K562 (cell line): ENCODE data around the gene ZNF554. TPM values are rescaled to one million over a fixed set of nuclear protein-coding genes. Genes with fewer than 3 reads are reported as not detected.
A peak's percentile ranks its signal among the peaks of the same experiment; 100 is the strongest.

Experiments
- ATAC-seq: fragments of 200-7000 bp; cut with Tn5 transposase; 3 replicates; pipeline ENCODE4 v1.9.1; 2020; ENCODE audit warnings: moderate library complexity
- BruUV-seq: library from RNA; stranded (reverse); fragments of 400-500 nt; replicated peaks from 2 replicates; lab custom pipeline; 2021; lab: Mats Ljungman, UMichigan
- CTCF ChIA-PET: fragments of 300-600 bp; formaldehyde crosslinking; extraction: SDS; loops from one replicate; lab custom pipeline; 2021; ENCODE audit warnings: low intra/inter-chr PET ratio; lab: Yijun Ruan, JAX
- POLR2A ChIA-PET: fragments of 300-600, 350-650 bp; sonication (Branson Sonifier 250); formaldehyde crosslinking; extraction: SDS; loops from one replicate; lab custom pipeline; 2021; ENCODE audit warnings: antibody characterized with exemption, inconsistent platforms; lab: Yijun Ruan, JAX
- DNase-seq, 4 experiments: peaks; one replicate each; pipeline versions ENCODE4 v3.0.0 to v3.0.0-alpha.2; 2011 to 2018; ENCODE audit warnings: low spot score in 3 of 4, mixed read lengths in 3 of 4; ENCODE audit errors: extremely low read depth in 1 of 4
- FAIRE-seq: peaks from 2 replicates; lab custom pipeline; 2011; peaks lifted over from hg19 to GRCh38; lab: Jason Lieb, UNC
- H2AFZ ChIP-seq: 2 replicates; pipeline ENCODE4 v1.6.0; 2011; ENCODE audit warnings: low read depth, low read length, control low read depth, inconsistent platforms
- H3K27ac ChIP-seq: fragments of 200-600 bp; 3 replicates; pipeline ENCODE4 v1.8.0; 2011; ENCODE audit warnings: low read depth, mild to moderate bottlenecking, control low read depth, inconsistent platforms, low read length, moderate library complexity, mixed read lengths; ENCODE audit errors: extremely low read depth
- H3K27me3 ChIP-seq, 2 experiments: fragments of 300-600 bp in 1 of 2; 2 replicates in 1 of 2; 3 replicates in 1 of 2; pipeline versions ENCODE4 v1.6.0 to v1.8.0; 2011; ENCODE audit warnings: inconsistent platforms in 2 of 2, low read length in 2 of 2, mild to moderate bottlenecking in 1 of 2, mixed read lengths in 1 of 2, moderate library complexity in 1 of 2; ENCODE audit not compliant: control insufficient read depth in 2 of 2, insufficient read depth in 2 of 2
- H3K36me3 ChIP-seq: fragments of 300-600 bp; 3 replicates; pipeline ENCODE4 v1.8.0; 2011; ENCODE audit warnings: mild to moderate bottlenecking, low read length, inconsistent platforms; ENCODE audit not compliant: control insufficient read depth, insufficient read depth
- H3K4me1 ChIP-seq, 2 experiments: fragments of 200-600 bp in 1 of 2; replicated peaks in 1 of 2; 2 replicates in 1 of 2; 3 replicates in 1 of 2; pipeline versions ENCODE4 v1.5.1 to v1.8.0; 2011; ENCODE audit warnings: inconsistent platforms in 2 of 2, low read length in 2 of 2, mild to moderate bottlenecking in 1 of 2, mixed read lengths in 1 of 2, moderate library complexity in 1 of 2; ENCODE audit not compliant: control insufficient read depth in 2 of 2, insufficient read depth in 2 of 2
- H3K4me2 ChIP-seq: 2 replicates; pipeline ENCODE4 v1.6.1; 2011; ENCODE audit warnings: low read length, control low read depth, inconsistent platforms, mixed read lengths; ENCODE audit not compliant: insufficient read depth
- H3K4me3 ChIP-seq: fragments of 200-600 bp; sonication (generic), shearing (Covaris generic); 2 replicates; pipeline ENCODE4 v1.5.1; 2016; ENCODE audit warnings: control low read depth, inconsistent platforms
- H3K79me2 ChIP-seq: fragments of 200-600 bp; 3 replicates; pipeline ENCODE4 v1.8.0; 2011; ENCODE audit warnings: low read length, inconsistent platforms; ENCODE audit not compliant: control insufficient read depth, insufficient read depth
- H3K9ac ChIP-seq, 2 experiments: 2 replicates each; pipeline versions ENCODE4 v1.6.0 to v1.6.1; 2011; ENCODE audit warnings: low read depth in 2 of 2, low read length in 2 of 2, control low read depth in 1 of 2, inconsistent platforms in 1 of 2, mild to moderate bottlenecking in 1 of 2, mixed read lengths in 1 of 2; ENCODE audit not compliant: insufficient read depth in 1 of 2
- H3K9me1 ChIP-seq: one replicate; pipeline ENCODE4 v1.6.0; 2011; ENCODE audit warnings: inconsistent platforms, mild to moderate bottlenecking, low read length, moderate library complexity; ENCODE audit not compliant: control insufficient read depth, insufficient read depth
- H3K9me3 ChIP-seq: replicated peaks from 2 replicates; pipeline ENCODE4 v1.5.1; 2011; ENCODE audit warnings: low read depth, low read length, inconsistent platforms; ENCODE audit not compliant: control insufficient read depth, insufficient read depth
- H4K20me1 ChIP-seq: replicated peaks from 2 replicates; pipeline ENCODE4 v1.6.1; 2011; ENCODE audit warnings: low read length, inconsistent platforms, mixed read lengths; ENCODE audit not compliant: control insufficient read depth, insufficient read depth
- BHLHE40 ChIP-seq: IDR thresholded peaks from 2 replicates; pipeline ENCODE4 v1.6.1; 2011; ENCODE audit warnings: low read length, improper control_type of control experiment
- RBFOX2 ChIP-seq: fragments of 200-400 bp; formaldehyde crosslinking; IDR thresholded peaks from 2 replicates; pipeline ENCODE4 v1.6.1; 2017; ENCODE audit warnings: low read depth, mild to moderate bottlenecking, low read length, moderate library complexity
- SMARCE1 ChIP-seq: fragments of 450-650 bp; IDR thresholded peaks from 2 replicates; pipeline ENCODE4 v1.7.1; 2016; ENCODE audit warnings: mild to moderate bottlenecking
- WGBS: fragments of 100-300 bp; shearing (Covaris generic); methylation state at CpG from one replicate; pipeline ENCODE4 v1.1.6; 2016; ENCODE audit warnings: low coverage, mixed read lengths; ENCODE audit not compliant: insufficient coverage; ENCODE audit errors: missing lambda C conversion rate; 5-methylcytosine and 5-hydroxymethylcytosine counted together
- in situ Hi-C: fragments of 300-500 bp; cut with MboI; formaldehyde crosslinking; loops from 4 replicates; pipeline ENCODE4 v1.15.0; 2018; ENCODE audit warnings: inconsistent platforms, mixed read lengths
- intact Hi-C: fragments of 100-400 bp; cut with micrococcal nuclease; formaldehyde crosslinking; loops from 2 replicates; pipeline ENCODE4 v1.14.2; 2022
- polyA plus RNA-seq, 8 experiments: library from polyadenylated mRNA; depleted of rRNA in 4 of 8; stranded (reverse) in 5 of 8; unstranded in 3 of 8; fragments of >200 nt; fragmentation: Nextera tagmentation in 2 of 8; fragmentation: Illumina TruSeq in 1 of 8; extraction: Ambion mirVana in 2 of 8; extraction: Trizol in 1 of 8; gene quantifications; 2 replicates each; pipeline versions ENCODE4 v1.2.1 to v1.2.3, GENCODE V29; 2011 to 2014; ENCODE audit warnings: inconsistent platforms in 1 of 8, missing spikeins in 1 of 8
- total RNA-seq, 7 experiments: library from RNA; depleted of rRNA in 6 of 7; stranded (reverse); fragments of >200 nt in 6 of 7; fragmentation: Illumina TruSeq in 2 of 7; extraction: Trizol in 2 of 7; gene quantifications; 2 replicates each; pipeline versions ENCODE4 v1.2.1 to v1.2.3, GENCODE V29; 2011 to 2021; ENCODE audit warnings: low replicate concordance in 1 of 7
- TF ChIP-seq, protein P1 (sequence below): fragments of 450-650 bp; IDR thresholded peaks from 2 replicates; pipeline ENCODE4 v1.6.1; 2016

ZNF554 gene
- total and polyA plus RNA-seq, 9 of the 15 experiments (the other 6 are each of a cell fraction or from before 2014, with no cell fraction given): 0.07 to 1.8 (median 1.1) TPM

DNA sequence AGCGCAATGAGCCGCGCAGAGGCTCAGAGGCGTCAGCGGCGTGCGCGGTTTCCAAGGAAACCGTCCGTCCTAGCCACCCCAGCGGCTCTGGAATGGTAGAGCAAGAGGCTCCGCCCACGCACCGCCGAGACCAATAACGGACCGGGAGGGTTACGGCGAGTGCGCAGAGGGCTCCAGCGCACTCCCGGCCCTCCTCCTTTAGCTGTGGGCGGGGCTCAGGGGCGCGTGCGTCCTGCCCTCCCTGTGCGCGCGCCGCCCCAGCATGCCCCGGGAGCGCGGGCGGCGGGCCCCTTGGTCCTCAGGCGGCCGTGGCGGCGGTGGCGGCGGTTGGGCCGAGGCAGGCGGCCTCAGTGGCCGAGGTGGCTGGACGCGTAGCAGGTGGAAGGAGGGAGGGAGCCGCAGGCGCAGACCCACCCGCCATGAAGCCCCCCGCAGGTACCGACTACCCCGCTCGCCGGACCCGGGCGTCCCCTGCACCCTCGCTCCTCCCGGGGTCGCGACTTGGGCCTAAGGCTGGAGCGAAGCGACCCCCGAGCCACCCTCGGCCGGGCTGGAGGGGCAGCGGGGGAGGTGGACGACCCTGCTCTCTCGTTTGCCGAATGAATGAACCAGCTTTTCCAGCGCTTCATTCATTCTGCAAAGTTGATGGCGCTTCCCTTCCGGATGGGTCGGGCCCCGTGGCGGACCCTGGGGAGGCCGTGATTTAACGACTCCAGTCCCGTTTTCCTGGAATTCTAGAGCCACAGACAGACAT lies 34.2 kb upstream of the ZNF554 start, which contains the start of gene THOP1 (continued):
- TF ChIP-seq, protein P1, sequence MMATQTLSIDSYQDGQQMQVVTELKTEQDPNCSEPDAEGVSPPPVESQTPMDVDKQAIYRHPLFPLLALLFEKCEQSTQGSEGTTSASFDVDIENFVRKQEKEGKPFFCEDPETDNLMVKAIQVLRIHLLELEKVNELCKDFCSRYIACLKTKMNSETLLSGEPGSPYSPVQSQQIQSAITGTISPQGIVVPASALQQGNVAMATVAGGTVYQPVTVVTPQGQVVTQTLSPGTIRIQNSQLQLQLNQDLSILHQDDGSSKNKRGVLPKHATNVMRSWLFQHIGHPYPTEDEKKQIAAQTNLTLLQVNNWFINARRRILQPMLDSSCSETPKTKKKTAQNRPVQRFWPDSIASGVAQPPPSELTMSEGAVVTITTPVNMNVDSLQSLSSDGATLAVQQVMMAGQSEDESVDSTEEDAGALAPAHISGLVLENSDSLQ: peak; percentile 80

DNA sequence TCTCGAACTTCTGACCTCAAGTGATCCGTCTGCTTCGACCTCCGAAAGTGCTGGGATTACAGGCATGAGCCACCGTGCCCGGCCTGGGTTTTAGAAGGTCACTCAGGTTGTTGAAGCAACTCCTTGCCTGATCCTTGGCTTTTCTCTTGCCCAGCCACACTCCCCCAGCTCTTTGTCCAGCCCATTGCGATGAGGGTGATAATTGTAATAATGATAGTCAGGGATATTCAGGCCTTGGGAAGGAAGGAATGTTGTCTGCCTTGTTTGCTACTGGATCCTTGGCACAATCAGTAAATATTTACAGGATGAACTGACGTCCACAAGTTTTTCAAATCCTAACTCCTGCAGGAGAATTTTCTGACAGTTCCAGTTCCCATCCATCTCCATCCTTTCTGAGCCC lies 32.6 kb upstream of the ZNF554 start:
- peaks cover 9% of the 10 kb centered on the region; the same call in 1 of the 2 replicates for H4K20me1 ChIP-seq
- H3K9ac ChIP-seq: peak overlapping the region in 1 of 2 experiments; percentile 81; a peak in 2 of 4 replicates
- in situ Hi-C loops: no loop called here
- H3K36me3 ChIP-seq: peaks cover 49% of the 10 kb centered on the region; the same call in 2 of the 3 replicates
- no peaks in the 10 kb centered on the region for H3K9me1 ChIP-seq
- no peak overlapping the region for H3K27ac ChIP-seq
- DNase-seq (no peak), FAIRE-seq (no peak), ATAC-seq (no peak)
- no peak overlapping the region for H2AFZ ChIP-seq
- BruUV-seq: no TSS peak
- H3K27me3 ChIP-seq: no peaks in the 10 kb centered on the region
- peaks cover 8 to 52% of the 10 kb centered on the region in 2 experiments; a peak in 4 of 5 replicates for H3K4me1 ChIP-seq
- intact Hi-C loops: no loop called here
- peak overlapping the region; percentile 29; the same call in 1 of the 2 replicates for H3K4me2 ChIP-seq
- WGBS: 68% methylated on average over 8 of the region's 8 CpGs
- no peaks in the 10 kb centered on the region for H3K9me3 ChIP-seq
- no peak for TF ChIP-seq BHLHE40
- TF ChIP-seq RBFOX2: 0 out of 2 replicates have a peak, but pooled peaks have one; percentile 18
- TF ChIP-seq SMARCE1: no peak
- H3K79me2 ChIP-seq: peaks cover 60% of the 10 kb centered on the region
- ChIA-PET CTCF (no interaction called here), POLR2A (interaction anchor here (0.6 kb wide), 1 partner anchor 622 kb away, joined by 3 read pairs; no protein-coding TSS in a partner anchor)
- no peak overlapping the region for H3K4me3 ChIP-seq
